ENCODE results near the gene SPINDOC.
A peak's percentile ranks its signal among the peaks of the same experiment; 100 is the strongest.
"Not testable (repeated sequence)": the region's sequence is repeated elsewhere in the genome, so short reads cannot be mapped to it uniquely, and the experiment has no call there.

The SPINDOC gene, protein sequence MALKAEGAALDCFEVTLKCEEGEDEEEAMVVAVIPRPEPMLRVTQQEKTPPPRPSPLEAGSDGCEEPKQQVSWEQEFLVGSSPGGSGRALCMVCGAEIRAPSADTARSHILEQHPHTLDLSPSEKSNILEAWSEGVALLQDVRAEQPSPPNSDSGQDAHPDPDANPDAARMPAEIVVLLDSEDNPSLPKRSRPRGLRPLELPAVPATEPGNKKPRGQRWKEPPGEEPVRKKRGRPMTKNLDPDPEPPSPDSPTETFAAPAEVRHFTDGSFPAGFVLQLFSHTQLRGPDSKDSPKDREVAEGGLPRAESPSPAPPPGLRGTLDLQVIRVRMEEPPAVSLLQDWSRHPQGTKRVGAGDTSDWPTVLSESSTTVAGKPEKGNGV

DNA sequence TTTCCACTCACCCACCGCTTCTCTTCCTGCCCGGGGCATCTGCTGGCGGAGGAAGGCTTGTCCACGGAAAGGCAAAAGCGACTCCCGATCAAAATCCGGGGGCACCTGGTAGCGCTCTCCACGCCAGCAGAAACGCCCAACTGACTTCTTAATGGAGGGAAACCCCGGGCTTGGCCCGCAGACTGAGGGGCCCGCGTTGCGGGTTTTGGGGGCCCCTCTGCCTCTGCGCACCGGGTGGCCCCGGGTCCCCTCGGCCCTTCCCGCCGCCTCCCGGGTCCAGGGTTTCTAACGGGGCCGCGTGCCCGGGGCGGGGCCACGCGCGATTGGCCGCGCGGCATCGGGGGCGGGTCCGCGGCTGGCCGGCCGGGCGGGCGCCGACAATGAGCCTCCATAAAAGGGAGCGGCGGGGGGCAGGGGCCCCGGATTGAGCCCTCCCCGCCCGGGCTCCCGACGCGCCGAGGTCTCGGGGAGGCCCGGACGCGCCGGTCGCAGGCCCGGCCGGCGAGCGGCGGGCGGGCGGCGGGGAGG, at the start of gene SPINDOC:
SPINDOC (plus strand) TSS at position 422 of the 528 bp plus-strand sequence. CDS start 231 bp downstream, outside the sequence.
- peak; percentile 20 to 44 for DNase-seq (ENCODE audit: low read depth in 2 of 2)

DNA sequence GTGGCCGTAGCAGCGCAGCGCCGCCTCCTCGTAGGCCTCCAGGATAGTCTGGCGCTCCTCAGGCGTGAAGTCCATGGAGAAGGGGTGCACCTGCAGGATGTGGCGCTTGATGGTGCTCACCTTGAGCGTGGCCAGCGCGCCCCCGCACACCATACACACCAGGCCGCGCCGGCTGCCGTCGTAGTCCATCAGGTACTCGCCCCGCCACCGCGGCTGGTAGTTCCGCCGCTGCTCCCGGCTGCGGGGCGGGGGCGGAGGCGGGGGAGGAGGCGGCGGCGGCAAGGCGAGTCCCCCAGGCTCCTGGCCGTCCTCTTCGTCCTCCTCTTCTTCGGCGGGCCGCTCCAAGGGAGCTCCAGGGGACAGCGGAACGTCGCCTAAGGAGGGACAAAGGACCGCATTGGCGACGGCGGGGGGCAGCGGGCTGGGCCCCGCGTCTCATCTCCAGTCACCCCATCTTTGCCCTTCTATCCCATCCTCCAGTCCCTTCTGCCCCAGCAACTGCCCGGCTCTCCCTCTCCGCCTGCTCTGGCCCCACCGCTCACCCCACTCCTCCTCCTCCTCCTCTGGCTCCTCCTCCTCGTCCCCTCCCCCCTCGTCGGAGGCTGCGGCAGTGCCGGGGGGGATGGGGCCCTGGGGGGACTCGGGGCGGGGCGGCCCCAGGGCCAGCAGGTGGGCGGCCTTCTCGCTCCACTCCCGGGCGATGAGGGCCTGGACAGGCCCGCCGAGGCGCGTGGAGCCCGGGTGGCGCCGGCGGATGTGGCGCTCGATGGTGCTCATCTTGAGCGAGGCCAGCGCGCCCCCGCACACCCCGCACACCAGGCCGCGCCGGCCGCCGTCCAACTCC, 49.5 kb upstream of the SPINDOC start:
- no peak for DNase-seq (ENCODE audit: low read depth in 2 of 2)

GRCh38 chr11:63764340-63764678, 48.9 kb upstream of the SPINDOC start:
- DNase-seq (ENCODE audit: low read depth in 2 of 2): no peak

DNA sequence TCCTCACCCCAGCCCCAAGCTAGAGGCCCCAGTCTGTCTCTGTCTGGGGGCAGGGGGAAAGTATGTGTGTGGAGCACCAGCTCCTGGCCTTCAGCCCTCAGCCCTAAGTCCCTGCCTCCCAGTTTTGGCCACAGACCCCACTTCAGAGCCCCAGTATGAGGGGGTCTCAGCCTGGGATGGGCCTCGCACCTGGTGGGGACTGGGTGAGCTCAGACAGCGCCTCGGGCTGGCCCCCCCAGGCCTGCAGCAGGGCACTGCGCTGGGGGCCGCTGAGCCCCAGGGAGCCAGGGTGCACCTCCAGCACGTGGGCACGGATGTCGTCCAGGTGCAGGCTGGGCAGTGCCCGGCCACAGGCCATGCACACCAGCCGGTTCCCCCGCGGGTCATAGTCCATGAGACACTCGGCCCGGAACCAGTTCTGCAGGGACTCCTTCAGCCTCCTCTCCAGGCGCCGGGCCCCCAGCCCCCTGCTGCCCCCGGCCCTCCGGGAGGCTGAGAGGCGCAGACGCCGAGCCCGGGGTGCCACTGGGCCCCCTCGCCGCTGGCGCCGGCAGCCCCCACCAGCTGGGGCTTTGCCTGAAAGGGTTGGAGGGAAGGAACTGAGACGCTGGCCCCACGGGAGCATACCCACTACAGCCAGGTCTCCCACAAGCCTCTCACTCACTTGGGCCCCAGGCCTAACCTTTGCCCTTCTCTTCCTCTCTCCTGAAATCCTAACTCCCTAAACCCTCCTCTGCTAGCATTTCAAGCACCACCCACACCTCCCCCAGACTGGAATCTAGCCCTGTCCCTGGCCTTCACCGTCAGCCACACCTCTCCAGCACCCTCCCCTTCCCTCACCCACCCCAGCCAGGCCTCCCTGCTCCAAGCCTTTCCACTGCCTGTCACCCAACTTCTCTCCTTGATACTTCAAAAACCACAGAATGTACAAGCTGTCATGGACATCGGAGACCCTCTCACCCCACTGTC, 48.3 kb upstream of the SPINDOC start:
- DNase-seq (ENCODE audit: low read depth in 2 of 2): no peak

DNA sequence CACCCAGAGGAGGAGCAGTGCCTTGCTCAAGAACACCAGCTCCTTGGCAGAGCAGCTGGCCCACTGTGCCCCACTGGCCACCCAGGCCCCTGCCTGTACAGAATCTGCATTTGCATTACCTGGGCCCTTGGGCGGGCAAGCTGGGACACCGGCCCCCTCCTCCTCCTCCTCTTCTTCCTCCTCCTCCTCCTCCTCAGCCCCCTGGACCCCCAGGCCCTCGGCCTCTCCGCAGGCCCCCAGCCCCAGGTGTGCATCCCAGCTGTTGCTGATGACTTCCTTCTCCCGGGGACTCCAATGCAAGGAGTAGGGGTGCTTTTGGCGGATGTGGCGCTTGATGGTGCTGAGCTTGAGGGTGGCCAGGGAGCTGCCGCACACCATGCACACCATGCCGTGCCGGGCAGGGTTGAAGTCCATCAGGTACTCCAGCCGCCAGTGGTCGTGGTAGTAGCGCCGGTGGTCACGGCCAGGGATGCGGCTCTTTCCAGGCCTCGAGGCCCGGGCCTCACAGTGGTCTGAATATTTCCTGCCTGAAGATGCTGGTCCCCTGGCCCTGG, 47.5 kb upstream of the SPINDOC start:
- no peak for DNase-seq (ENCODE audit: low read depth in 2 of 2)

DNA sequence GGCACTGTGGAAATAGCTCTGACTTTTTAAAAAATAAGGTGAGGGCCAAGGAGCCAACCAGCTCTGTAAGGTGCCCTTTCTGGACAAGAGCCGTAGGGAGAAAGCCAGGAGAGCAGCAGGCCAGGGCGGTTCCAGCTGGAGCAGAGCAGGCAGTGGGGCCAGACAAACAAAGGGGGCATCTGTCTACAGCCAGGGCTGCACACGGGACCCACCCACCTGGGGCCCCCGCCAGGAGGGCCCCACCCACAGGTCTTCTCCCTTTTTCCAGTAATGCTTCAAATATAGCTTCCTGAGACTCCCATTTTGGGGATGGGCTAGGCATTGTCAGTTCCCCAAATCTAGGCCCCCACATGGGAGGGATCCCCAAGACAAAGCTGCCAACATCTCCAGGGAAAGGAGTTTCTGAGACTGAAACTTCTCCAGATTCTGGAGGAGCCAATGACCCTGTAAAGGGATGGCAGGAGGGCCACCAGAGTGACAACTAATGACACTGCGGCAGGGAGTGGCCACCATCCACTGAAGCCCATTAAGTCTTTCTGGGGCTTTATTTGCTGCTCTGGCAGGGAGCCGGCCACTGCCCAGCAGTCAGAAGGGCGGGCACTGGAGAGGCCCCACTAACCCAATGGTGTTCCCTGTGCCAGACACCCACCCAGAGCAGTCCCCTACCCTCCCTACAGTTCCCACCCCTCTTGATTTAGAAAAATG, 46.6 kb upstream of the SPINDOC start:
- DNase-seq (ENCODE audit: low read depth in 2 of 2): no peak

GRCh38 chr11:63767267-63767564, 46.0 kb upstream of the SPINDOC start:
- DNase-seq (ENCODE audit: low read depth in 2 of 2): no peak

DNA sequence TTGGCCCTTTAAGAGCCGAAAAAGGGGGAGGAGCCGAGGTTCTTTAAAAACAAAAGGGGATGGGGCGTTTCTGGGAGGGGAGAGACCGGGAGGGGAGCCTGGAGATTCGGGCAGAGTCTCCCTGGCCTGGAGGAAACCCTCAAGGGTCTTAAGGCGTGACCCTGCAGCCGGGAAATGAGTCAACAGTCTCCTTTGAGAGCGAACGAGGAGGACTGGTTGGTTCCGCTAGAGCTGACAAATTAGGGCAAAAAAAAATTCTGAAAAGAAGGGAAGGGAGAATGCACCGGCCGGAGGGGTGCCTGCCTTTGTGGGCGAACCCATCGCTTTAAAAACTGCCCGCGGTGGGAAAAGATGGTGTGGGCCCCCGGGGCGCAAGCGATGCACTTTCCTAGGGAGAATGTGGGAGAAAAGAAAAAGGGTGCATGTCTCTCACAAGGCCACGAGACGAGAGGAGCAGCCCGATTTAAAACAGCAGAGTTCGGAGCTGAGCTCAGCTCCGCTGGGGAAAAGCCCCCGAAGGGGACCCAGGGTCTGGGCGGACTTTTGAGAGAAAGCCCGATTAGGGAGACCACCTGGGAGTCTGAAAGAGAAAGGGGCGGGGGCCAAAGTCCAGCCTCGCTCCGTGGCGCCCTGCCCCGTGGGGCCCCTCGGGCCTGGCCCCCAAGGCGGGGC, 45.6 kb upstream of the SPINDOC start:
- peak; percentile 22 to 45 for DNase-seq (ENCODE audit: low read depth in 2 of 2)

DNA sequence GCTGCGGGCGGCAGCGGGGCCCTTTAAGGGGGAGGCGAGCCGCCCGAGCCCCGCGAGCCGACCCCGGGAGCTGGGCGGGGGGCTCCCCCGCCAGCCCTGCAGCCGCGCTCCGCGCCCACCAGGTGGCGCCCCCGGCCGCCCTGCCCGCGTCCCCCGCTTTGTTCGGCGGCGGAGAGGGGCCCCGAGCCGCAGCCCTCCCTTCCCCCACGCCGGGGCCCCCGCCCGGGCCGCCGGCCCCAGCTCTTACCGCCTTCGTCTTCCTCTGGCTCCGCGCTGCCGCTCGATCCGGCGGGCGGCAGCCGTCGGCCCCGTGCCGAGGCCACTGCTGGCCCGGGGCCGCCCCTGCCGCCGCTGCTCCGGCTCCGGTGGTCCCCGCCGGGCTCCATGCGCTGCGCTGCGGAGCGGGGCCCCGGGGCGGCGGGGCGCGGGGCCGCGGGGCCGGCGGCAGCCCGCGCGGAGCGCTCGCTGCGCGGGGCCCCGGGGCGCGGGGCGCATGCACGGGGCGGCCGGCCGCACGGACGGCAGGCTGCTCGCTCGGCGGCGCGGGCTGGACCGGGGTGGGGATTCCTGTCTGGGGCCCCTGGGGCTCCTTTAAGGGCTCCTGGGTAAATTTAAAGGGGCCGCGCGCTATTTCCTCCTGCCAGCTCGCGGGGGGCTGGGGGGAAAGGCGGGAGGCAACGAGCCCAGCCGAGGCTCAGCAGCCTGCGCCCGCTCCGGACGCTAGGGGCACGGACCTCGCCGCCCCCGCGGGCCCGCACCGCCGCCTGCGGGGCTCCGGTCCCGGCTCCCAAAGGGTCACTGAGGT, 44.8 kb upstream of the SPINDOC start, which contains the start of gene ZFTA:
ZFTA (minus strand) TSS at position 539 of the 805 bp plus-strand sequence; CDS start at position 386, 153 bp downstream.
- DNase-seq (ENCODE audit: low read depth in 2 of 2): peak in 1 of 2 experiments; percentile 28

DNA sequence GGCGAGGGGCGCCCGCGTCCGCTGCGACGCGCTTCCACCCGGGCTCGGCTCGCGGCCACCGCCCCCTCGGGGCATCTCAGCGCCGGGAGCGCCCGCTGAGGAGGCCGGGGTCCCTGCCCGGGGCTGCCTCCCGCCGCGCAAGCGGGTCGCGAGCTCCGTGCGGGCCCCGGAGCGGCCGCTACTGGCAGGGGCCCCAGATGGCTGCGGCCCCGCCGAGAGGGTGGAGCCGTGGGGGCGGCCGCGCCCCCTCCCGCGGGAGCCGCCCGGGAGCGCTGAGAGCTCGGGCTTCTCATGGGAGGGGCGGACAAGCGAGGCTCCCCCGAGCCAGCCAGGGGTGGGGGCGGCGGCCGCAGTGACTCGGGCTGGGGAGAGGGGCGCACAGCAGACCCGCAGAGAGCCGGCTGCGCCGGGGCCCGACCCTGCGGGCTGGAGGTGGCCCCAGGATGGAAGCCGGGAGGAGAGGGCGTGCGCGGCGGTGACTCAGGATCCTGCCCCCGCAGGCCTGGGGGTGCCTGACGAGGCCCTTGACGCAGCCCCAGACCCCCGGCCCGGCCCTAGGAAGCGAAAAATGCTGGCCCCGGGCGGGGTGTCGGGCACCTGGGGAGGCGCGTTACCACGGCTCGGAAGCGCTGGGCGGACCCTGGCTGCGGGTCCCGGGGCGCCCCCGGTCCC, 44.1 kb upstream of the SPINDOC start:
- no peak for DNase-seq (ENCODE audit: low read depth in 2 of 2)

GRCh38 chr11:63769714-63770455, 43.4 kb upstream of the SPINDOC start:
- DNase-seq (ENCODE audit: low read depth in 2 of 2): no peak

DNA sequence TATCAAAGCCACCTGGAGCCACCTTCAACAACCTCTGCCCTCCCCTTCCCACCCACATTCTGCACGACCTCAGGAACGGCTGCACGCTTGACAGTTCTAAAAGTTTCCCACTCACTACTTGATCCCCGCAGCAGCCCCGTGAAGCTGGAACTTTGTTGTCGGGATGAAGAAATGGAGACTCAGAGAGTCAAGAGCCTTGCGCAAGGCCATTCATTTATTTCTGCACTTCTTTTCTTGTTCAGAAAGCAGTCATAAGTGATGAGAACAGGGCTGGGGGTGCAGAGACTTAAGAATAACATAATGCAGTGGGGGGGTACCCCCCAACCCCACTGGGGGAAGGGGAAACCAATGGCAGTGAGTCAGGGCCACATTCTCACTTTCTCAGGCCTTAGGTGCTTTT, 42.5 kb upstream of the SPINDOC start:
- no peak for DNase-seq (ENCODE audit: low read depth in 2 of 2)

GRCh38 chr11:63771741-63772318, 41.4 kb upstream of the SPINDOC start:
- DNase-seq (ENCODE audit: low read depth in 2 of 2): not testable (repeated sequence)

- DNase-seq (ENCODE audit: low read depth in 2 of 2): no peak
Observed at GRCh38 chr11:63775191-63775590, 38.1 kb upstream of the SPINDOC start.

- no peak for DNase-seq (ENCODE audit: low read depth in 2 of 2)
Observed at GRCh38 chr11:63779039-63779438, 34.2 kb upstream of the SPINDOC start.

DNA sequence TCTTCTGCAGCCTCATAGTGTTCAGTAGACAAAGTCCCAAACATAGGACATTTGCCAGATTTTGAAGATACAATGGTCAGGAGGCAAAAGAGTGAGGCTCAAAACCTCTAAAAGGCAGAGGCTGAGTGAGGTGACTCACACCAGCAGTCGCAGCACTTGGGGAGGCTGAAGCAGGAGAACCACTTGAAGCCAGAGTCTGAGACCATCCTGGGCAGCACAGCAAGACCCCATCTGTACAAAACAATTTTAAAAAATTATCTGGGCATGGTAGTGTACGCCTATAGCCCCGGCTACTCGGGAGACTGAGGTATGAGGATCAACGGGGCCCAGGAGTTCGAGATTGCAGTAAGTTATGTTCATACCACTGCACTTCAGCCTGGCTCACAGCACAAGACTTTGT, 30.5 kb upstream of the SPINDOC start:
- DNase-seq (ENCODE audit: low read depth in 2 of 2): no peak

GRCh38 chr11:63783925-63784592, 29.2 kb upstream of the SPINDOC start:
- no peak for DNase-seq (ENCODE audit: low read depth in 2 of 2)
